Anterior cingulate cortex (tissue), 58 donors: Measurements from ENCODE around the gene SPARCL1.
"Not testable (repeated sequence)": the region's sequence is repeated elsewhere in the genome, so short reads cannot be mapped to it uniquely, and the experiment has no call there.

ENCODE experiments used
- DNase-seq, 58 donors: peaks; one replicate each; lab custom pipeline; 2025; lab: John Stamatoyannopoulos, UW

Gene SPARCL1

DNA sequence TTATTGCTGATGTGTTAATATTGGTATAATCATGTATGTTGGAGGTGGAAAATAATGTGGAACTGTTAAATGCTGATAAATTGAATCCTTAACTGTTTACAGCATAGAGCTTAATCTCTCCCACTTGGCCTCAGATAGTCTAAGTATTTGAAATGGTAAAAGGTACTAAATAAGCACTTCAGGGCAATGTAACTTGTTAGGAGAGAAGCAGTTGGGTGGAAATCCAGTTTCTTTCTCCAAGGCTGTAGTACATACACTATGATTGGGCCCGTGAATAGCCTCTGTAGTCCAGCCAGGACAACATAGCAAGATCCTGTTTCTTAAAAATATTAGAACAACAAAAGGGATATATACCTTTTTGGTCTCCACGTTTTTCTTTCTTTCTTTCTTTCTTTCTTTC is 67.1 kb downstream of the SPARCL1 start:
- no peak for DNase-seq

DNA sequence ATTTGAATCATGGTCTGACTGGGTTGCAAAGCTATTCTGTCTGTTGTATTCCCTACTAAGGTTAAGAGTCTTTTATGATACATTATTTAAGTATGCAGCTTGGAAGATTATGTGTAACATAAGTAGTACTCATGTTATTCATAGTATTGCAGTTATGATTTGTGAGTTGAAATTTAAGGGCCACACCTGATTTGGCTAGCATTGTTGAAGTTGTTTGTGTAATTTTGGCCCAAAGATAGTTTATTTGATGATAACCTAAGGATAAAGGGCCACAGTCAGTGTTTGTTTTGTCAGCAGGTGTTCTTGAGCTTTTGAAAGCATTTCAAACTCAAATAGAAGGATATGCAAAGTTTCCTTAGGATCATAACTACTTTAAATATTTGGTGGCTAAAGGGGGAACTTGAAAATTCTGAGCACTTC is 67.9 kb downstream of the SPARCL1 start:
- DNase-seq: no peak

DNA sequence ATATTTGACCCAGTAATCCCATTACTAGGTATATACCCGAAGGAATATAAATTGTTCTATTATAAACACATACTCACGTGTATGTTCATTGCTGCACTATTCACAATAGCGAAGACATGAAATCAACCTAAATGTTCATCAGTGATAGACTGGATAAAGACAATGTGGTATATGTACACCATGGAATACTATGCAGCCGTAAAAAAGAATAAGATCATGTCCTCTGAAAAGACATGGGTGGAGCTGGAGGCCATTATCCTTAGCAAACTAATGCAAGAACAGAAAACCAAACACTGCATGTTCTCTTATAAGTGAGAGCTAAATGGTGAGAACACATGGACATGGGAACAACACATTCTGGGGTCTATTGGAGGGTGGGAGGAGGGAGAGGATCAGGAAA is 70.3 kb downstream of the SPARCL1 start:
- DNase-seq: no peak

DNA sequence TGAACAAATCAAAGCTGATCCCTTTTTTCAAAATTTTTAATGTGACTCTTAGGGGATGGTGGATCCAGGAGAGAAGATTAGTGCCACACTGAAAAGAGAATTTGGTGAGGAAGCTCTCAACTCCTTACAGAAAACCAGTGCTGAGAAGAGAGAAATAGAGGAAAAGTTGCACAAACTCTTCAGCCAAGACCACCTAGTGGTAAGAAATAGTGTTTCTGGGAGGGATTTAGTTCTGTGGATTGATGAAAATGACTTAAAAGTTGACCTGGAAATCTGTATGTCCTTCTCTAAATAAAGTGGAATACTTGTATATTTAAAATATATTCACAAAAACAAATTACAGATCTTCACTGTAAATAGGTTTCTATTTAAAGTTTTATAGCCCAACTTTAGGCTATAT is 77.6 kb downstream of the SPARCL1 start:
- DNase-seq: no peak

DNA sequence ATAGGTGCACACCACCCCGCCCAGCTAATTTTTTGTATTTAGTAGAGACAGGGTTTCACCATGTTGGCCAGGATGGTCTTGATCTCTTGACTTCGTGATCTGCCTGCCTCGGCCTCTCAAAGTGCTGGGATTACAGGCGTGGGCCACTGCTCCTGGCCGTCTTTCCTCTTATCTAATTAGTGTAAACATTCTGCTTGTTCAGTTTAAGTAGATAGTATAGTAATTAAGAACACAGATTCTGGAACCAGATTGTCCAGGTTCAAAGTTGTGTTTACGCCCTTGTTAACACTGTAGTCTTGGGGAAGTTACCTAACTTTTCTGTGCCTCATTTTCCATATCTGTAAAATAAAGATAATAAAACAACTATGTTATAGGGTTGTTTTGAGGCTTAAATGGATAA is 82.8 kb downstream of the SPARCL1 start:
- DNase-seq: not testable (repeated sequence)

DNA sequence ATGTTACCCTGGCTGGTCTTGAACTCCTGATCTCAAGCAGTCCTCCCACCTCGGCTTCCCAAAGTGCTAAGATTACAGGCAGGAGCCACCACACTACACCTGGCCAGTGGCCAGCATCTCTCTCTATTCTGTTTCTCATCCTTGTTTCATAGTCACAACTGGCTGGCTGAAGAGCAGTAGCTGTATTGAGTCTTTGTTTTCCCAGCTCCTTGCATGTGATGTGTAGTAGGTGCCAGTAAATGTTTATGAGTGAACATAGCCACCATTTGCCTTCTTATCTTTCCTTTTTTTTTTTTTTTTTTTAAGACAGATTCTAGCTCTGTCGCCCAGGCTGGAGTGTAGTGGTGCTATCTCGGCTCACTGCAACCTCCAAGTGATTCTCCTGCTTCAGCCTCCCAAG is 83.2 kb downstream of the SPARCL1 start:
- DNase-seq: peak in 1 of 58 donors; percentile 43

DNA sequence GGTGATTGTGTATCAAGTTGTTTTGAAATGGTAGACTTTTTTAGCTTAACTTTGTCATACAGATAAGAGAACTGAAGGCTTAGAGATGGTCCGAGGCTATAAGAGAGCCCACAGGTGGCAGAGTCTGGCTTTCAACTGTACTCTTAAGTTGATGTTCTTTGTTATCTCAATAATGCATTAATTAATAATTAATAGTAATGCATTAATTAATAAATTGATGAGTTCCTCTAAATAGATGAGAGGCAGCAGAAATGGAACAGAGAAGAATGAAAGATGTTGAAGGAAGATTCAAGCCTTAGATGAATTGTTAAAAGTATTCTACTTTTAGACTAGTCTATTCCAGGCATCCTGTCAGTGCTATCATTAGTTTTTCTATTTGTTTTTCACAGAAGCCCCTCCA is 84.4 kb downstream of the SPARCL1 start:
- DNase-seq: no peak

DNA sequence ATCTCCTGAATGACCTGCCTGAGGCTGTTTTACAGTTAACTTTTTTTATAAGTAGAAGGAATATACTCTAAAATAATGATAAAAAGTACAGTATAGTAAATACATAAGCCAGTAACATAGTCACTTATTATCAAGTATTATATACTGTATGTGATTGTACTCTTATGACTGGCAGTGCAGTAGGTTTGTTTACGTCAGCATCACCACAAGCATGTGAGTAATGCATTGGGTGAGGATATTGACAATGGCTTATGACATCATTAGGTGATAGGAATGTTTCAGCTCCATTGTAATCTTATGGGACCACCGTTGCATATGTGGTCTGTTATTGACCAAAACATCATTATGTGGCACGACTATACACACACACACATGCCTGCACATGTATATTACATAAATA is 86.3 kb downstream of the SPARCL1 start:
- no peak for DNase-seq

DNA sequence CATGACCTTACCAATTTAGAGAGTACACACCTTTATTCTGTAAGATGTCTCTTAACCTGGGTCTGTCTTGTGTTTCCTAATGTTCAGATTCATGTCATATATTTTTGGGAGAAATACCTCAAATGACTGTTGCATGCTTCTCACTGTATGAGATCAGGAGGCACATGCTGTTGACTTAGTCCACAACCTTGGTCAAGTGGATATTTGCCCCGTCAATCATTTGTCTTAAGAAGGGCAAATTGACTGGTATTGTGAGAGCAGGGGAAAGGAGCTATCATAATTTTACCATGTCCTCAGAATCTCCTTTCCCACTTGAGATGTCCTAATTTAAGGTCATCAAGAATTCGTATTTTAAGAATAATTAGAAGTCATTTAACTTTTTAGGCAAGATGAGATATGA is 95.8 kb downstream of the SPARCL1 start:
- DNase-seq: no peak

DNA sequence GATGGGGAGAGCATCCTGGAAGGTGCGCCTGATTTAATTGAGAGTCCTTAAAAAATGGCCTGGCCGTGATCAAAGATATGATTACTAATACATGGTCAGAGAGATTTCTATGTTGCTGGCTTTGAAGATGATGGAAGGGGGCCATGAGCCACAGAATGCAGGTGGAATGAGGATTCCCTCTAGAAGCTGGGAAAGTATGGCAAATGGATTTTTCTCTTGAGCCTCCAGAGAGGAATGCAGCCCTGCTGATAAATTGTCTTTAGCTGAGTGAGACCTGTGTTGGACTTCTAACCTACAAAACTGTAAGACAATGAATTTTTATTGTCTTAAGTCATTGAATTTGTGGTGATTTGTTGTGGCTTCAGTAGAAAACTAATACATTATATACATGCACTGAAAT is 99.1 kb downstream of the SPARCL1 start:
- no peak for DNase-seq

DNA sequence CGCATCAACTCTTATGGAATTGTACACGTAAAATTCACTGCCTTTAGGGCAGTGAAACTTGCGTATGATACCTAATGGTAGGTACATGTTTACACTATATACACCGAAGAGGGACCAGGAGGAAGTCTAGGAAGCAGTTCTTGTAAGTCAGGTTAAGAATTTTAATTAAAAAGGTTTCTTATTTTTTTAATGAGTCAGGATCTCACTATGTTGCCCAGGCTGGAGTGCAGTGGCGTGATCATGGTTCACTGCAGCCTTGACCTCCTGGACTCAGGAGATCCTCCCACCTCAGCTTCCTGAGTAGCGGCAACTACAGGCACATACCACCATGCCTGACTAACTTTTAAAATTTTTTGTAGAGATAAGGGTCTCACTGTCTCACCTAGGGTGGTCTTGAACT is 100.2 kb downstream of the SPARCL1 start:
- DNase-seq: no peak

DNA sequence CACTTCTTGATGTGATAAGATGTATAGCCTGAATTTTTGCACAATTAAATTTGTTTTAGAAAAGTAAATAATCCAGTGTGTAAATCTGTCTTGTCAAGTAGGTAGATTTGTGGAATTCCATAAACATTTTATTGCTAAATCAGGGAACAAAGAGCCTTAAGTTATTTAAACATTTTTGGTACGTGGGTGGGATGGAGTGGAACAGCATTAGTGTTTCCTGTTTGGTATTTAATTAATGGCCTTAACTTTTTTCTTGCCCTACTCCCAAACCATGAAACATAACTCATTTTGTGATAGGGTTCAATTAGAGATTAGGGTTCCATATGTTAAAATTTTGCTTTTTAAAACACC is 101.7 kb downstream of the SPARCL1 start:
- DNase-seq: no peak

DNA sequence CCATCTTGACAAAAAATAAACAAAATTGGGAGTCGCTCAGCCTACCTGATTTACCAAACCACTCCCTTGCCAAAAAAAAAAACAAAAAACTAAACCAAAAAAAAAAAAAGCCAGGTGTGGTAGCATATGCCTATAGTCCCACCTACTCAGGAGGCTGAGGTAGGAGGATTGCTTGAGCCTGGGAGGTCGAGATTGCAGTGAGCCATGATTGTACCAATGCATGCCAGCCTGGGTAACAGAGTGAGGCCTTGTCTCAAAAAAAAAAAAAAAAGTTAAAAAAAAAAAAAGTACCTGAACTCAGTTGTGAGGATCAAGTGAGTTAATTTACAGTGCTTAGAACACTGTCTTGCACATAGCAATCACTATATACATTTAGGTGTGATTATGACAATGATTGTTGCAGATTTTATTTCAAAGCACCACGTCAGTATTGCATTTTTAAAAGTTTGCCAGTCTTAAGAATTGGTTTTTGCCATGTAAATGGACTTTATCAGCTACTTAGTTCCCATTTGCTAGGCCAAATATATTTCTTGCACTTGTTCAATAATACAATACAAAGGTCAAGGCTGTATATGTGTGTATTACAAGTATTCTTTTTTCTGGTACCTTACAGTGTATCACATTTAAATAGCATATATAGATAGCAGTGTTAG is 102.2 kb downstream of the SPARCL1 start:
- no peak for DNase-seq

DNA sequence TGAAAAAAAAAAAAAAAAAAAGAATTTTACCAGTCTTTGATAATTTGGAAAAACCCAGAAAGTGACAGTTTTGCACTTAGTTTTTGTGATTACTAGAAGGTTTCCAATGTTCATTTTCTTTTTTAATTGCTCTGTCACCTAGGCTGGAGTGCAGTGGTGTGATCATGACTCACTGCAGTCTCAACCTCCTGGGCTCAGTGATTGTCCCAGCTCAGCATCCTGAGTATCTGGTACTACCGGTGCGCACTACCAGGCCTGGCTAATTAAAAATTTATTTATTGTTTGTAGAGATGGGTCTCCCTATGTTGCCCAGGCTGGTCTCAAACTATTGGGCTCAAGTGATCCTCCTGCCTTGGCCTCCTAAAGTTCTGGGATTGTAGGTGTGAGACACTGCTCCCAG is 103.5 kb downstream of the SPARCL1 start:
- DNase-seq: no peak

DNA sequence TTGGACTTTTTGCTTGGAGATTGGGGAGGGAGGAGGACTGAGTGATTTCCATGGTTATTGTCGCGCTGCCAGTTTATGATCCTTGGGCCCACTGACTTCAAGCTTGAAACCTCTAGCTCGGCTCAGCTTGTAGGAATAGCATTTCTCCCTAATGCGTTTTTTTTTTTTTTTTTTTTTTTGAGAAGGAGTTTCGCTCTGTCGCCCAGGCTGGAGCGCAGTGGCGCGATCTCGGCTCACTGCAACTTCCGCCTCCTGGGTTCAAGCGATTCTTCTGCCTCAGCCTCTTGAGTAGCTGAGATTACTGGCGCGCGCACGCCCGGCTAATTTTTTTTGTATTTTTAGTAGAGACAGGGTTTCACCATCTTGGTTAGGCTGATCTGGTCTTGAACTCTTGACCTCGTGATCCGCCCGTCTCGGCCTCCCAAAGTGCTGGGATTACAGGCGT is 105.1 kb downstream of the SPARCL1 start:
- DNase-seq: not testable (repeated sequence)
